NCI-H524 treated with DMSO at 0.1 percent for 48 hours (cell line): ENCODE results near the gene TRIL.

ENCODE experiments used
- DNase-seq: peaks from one replicate; lab custom pipeline; 2025; lab: John Stamatoyannopoulos, UW

TRIL gene

DNA sequence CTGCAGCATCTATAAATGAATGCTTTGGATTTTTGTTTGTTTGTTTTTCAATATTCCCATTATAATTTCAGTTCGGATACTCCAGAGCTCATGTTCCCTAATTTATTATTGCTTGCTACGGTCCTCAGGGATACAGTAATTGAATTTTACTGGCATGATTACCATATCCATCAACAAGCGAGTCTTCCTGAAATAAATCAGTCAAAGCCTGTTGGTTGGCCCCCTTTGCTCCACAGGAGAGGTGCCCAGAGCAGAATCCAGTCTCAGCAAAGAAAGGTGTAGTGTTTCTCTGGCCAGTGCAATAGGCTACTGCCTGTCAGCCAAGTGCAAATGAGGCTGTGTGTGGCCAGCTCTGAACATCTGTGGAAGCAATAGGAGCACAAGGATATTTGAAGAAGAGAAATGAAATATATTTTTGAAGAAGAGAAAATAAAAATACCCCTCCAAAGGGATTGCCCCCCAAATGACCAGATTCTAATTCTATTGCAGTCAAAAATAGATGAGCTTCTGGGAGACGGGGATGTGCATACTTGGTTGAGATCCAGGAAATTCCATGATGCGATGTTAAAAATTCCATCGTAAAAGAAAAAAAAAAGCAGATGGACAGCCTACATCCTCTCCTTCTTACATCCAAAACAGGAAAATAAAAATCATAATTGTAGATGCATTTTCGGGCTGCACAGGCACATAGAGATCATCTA is 18.1 kb downstream of the TRIL start:
- DNase-seq = no peak

DNA sequence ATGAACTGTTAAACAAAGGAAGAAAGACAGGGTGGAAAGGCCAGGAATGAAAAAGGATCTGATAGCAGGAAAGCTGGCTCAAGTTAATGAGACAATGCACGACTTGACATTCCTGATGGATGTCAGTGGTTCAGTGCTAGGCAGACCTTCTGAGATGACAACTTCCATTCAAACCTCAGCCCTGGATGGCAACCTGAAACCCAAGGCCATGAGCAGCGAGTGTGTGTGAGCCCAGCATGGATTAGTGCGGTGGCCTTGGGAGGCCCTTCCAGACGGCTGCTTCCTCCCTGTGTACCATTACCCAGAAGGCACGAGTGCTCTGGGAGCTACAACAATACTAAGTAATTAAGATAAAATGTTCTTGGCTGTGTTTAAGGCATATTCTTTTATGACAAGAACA is 18.8 kb downstream of the TRIL start:
- no peak for DNase-seq

DNA sequence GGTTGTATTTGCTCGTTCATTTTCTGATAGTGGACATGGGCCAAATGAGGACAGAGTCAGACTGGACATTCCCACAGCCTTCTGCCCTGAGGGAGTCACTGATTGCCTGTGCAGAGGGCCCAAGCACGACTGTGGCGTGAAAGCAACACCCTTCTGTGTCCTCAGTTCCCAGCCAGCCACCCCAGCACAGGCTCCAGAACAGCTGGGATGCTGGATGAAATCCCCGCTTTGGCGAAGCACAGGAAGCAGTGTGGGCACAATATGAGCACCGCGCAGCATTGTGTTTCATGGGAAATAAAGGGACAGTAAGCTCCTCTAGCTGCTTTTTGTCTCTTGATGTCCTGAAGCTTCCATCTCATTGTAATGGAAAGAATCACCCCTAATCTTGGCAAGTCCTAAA is 20.5 kb downstream of the TRIL start:
- no peak for DNase-seq

DNA sequence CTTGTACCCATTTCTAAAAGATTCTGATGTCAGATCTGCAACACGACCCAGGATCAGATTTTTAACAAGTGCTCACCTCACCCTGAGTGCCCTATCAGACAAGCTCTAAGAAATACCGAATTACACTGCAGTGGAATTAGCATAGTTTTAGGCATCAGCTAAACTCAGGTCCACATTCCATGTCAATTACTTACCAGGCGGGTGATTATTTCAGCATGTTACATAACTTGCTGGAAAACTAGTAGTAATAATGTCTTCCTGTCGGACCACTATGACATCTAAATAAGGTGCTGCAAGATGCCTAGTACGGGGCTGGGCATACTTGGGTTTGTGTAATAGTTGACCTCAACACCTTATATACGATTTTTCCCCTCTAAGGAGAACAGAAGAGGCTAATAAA is 21.0 kb downstream of the TRIL start:
- DNase-seq = no peak

DNA sequence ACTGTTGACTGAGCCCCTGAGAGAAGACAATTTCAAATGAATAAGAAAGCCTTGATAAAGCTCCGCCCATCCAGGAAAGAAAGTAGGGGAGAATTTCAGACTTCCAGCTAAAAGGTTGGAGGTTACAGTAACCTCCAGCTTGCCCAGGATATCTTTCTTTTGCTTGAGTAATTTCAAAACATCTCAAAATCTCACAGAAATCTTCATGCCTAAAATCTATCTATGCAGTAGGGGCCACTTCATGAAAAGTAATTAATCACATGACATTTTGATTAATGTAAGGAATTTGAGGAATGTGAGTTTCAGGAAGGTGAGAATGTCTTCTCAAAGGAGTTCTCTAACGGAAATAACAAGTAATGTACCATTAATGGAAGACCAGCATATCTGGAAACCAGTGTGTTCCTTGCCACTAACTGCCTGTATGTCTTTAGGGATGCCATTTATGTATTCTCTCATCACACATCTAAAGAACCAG is 24.2 kb downstream of the TRIL start:
- DNase-seq = no peak

DNA sequence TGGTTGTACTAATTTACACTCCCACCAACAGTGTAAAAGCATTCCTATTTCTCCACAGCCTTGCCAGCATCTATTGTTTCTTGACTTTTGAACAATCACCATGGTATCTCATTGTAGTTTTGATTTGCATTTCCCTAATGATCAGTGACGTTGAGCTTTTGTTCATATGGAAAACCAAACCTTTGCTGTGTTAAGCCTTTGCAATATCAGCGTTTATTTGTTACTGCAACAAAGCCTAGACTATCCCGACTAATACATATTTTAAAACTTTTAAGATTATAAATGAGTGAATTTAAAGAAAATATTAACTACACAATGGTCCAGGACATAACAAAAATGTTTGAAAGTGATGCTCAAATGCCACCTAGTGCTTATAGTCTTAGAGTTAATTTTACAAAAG is 26.6 kb downstream of the TRIL start:
- DNase-seq = no peak

DNA sequence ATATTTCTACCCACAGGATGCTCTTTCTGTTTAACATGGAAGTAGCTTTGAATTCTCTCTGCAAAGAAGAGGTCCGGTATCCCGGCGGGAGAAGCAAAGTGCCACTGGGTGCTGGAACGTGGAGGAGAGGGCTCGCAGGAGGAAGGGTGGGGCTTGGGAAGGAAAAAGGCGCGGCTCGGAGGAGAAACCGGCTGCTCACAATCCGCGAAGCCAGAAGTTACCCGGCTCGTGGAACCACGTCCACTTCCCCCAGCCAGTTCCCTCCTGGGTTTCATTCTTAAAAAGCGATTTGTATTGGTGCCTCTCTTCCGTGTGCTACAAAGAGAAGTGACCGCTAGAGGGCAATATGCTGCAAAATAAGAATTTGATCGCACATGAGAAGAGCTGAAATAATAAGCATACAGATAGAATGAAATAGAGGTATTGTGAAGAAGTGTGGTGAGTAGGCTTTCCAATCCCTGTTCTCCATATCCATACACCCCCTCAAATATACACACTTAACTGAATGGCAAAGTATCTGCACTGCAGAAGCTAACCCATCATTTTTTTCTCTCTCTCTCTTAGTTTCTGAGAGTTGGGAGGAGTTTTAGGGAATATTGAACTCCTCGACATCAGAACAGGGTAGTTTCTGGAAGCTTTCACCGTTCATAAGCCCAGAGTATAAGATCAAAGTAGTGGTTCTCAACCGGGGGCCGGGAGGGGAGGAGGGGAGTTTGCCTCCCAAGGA is 31.1 kb downstream of the TRIL start:
- DNase-seq = peak; percentile 62

DNA sequence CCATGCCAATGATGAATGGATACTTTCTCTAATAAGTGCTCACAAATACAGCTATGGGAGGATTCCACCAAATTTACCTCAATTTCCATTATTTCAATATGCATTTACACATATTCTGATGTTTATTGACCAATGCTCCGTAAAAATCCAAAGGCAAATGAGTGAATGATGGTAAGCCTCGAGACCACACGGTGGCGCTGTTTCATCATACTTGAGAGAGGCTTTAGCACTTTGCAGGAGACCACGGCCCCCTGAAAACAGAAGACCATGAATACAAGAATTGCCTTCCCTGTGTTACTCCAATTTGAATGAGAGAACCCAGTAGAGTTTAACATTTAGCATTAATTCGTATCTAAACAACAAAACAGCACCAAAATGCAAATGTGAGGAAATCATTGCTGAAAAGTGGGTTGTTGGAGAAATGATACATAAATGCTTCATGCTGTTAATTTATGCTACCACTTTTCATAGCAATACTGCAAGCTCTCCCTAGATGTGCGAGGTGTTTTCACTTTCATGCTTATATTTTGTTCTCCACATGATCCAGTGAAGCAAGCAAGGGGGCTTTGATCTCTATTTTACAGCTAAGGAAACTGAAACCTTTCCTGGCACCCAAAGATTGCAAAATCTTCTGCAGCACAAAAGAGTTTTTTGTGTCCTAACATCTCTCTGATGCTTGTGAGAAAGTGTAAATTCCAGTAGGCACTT is 35.4 kb downstream of the TRIL start:
- DNase-seq = no peak

DNA sequence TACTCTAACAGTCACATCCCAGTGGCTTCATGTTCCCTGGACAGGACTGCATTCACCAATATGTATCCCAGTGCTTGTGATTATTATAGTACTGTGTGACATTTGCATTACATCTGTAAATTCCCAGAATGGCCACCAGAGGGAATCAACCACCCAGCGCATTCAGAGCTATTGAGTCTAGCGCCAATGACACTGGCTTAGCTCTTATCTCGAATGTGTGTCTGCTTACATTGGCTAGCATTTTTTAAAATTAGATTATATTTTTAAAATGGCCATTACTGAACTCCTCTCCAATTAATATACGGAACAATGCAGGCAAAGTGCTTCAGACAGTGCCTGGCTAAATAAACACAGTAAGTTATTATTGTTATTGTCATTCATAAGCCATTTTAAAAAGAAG is 36.3 kb downstream of the TRIL start:
- DNase-seq = no peak

DNA sequence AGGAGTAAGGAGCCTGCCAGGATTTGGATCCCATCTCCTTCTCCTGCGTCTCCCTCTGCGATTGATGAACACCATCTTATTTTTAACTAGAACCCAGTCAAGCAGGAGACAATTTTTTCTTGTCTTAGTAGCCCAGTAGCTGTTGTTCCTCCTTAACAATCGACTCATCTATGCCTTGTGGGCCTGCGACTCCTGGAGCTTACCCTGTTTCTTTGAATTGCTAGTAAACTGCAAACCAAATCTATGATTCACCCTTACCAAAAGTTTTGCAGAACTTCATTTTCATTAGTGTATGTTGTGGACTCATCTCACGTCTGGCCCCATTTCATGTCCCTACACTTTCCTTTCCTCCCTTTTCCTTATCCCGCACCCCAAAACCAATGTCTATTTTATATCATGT is 37.7 kb downstream of the TRIL start:
- no peak for DNase-seq

DNA sequence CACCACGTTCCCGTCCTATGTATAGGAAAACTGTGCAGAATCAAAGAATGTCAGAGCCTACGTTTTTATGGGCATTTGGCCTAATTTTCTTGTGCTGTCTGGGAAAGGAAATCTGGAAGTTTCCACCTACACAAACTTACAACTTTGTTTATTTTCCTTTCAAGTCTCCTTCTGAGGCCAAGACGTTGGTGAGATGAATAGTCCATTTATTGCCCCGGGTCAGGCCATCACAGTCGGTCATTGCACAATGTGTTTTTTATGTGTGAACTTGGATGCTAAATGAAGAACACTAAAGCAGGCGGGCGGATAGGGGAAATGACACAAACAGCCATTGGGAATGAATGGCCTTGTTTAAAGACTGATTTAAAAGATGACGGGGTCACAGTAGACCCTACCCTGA is 38.6 kb downstream of the TRIL start:
- DNase-seq = no peak

DNA sequence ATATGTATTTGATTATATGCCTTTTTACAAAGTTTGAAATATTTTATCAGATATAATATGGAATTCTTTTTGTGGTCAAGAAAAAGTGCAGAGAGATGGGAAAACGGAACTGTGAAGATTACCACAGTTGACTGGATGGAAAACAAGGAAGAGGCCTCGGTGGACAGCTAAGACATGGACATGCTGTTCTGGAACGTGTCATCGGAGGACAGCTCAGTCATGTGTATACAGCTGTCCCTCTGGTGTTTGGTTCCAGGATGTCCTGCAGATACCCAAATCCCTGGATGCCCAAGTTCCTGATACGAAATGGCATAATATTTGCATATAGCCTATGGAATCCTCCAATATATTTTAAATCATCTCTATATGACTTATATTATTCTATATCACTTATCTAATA is 49.4 kb downstream of the TRIL start:
- DNase-seq = no peak

DNA sequence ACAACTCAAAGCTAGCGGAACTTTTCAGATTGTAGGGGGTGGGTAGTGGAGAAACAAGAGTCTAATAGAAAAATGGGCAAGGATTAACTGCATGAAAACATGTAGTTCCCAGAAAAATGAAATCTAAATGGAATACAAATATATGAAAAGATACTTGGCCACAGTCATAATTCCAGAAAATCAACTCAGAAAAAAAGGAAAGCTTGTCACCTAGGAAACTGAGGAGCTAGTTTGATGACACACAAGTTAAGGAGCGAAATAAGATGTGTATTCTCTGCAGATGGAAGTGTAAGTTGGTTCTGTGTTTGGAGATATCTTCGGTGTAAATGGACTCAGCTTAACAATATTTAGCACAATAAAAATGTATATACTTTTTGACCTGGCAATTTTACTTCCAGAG is 52.7 kb downstream of the TRIL start:
- no peak for DNase-seq

DNA sequence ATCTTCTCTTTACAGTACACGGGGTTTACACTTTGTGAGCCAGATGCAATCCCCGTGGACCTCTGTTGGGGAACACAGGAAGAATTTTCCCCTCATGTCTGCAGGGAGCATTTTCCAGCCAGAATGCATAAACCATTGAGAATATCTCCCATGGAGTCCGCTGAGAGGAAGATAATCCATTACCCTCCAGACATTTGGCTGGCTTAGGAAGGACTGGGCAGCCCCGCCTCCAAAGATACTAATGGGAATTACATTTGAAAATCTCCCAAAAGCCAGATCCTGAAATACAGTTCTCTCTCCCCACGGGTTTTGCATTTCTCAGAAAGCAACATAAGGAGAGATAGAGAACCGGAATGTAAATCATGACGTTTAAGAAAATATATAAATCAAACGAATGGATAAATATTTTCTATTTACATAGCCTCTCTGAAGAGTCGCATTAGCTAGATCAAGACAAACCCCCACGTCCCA is 53.5 kb downstream of the TRIL start:
- DNase-seq = no peak

DNA sequence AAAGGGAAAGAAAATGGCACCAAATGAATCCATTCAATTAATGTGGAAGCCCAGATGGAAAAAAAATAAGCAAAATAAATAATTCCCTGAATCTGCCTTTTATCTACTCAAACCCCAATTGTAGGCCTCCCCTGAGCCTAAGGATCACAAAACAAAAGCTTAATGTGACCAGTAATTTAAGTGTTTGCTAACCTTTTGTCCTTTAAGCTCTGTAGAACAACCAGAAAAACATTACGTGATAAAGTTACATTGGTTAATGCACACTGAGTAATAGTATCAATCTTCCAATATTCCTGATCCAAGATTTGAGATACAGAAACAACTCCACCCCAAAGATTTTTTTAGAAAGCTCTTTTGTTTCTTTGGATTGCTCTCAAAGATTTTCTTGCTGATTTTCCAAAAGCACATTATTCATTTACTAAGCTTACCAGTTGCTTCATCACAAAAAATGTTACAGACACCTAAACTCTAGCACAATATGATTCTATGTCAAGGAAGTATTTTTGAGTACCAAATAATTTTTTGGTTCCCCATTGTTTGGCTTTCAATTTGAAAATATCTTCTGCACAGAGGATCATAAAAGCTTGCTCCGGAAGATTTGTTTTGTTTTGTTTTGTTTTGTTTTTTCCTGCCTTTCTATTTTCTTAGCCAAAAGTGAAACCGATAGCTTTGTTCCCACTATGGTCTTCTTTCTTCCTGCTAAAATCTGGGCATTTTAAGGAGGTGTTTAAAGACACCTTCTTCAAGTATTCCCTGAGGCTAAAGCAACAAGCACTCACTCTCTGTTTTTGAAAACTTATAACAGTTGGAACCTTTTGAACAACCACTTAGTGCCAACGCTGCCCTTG is 54.2 kb downstream of the TRIL start:
- DNase-seq = no peak
